Measurements from ENCODE around the gene TFB1M. TPM values are rescaled to one million over a fixed set of nuclear protein-coding genes. Genes with fewer than 3 reads are reported as not detected.

The TFB1M gene
- total and polyA plus RNA-seq, 9 of the 15 experiments (the other 6 are each of a cell fraction or from before 2014, with no cell fraction given), result 34.6 to 145 (median 40.4) TPM

DNA sequence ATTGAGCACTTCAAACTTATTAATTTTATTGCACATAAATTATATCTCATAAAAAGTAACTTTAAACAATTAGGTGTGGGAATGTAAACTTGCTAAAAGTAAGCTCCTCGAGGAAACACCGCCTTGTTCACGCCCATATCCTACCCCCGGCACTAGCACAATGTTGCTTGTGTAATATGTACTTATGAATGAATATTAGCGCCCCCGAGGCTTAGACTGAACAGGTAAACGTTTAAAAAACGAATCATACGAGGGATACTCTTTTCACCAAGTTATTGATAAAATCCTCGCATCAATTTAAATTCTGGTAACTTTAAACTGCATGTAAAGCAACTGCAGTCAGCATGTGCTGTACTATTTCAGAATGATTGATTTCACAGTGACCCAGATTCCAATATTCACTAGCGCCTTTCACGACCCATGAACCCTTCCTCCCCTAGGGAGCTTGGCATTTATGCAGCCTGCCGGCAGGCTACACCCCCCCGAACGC, 637 bp downstream of the TFB1M start:
- no peaks in the 10 kb centered on the region for H4K20me1 ChIP-seq (replicated peaks; ENCODE audit: control insufficient read depth, insufficient read depth, low read length)
- H3K4me3 ChIP-seq, result peak overlapping the region; percentile 88
- in situ Hi-C loops (cut with MboI), result loop anchor here (25.0 kb wide), 1 partner anchor 1874 kb away; no protein-coding TSS in a partner anchor
- H3K36me3 ChIP-seq (ENCODE audit: control insufficient read depth, insufficient read depth, low read length), result peaks cover 42% of the 10 kb centered on the region
- peak overlapping the region; percentile 94 for H3K4me2 ChIP-seq (ENCODE audit: insufficient read depth, low read length)
- ATAC-seq (peak; percentile 58), DNase-seq (ENCODE audit: extremely low read depth in 1 of 4, low spot score in 3 of 4) (peak in 2 of 4 experiments; percentile 17 to 47), FAIRE-seq (no peak)
- intact Hi-C loops (cut with micrococcal nuclease), result loop anchor here (5.0 to 10.0 kb wide), 2 partner anchors 636 to 1371 kb away; no protein-coding TSS in a partner anchor
- WGBS (ENCODE audit: insufficient coverage, low coverage, missing lambda C conversion rate), result under 1% methylated on average over 15 of the region's 15 CpGs
- H3K27me3 ChIP-seq (ENCODE audit: control insufficient read depth in 2 of 2, insufficient read depth in 2 of 2, low read length in 2 of 2), result no peaks in the 10 kb centered on the region
- ChIA-PET POLR2A (interaction anchor here (0.6 to 1.5 kb wide), 2 partner anchors 13 to 404 kb away, joined by 3 to 4 read pairs; no protein-coding TSS in a partner anchor), CTCF (ENCODE audit: low intra/inter-chr PET ratio) (no interaction called here)
- no peaks in the 10 kb centered on the region for H3K9me3 ChIP-seq (replicated peaks; ENCODE audit: control insufficient read depth, insufficient read depth, low read depth, low read length)
- peaks cover 26% of the 10 kb centered on the region for H3K79me2 ChIP-seq (ENCODE audit: control insufficient read depth, insufficient read depth, low read length)
- peaks cover 4 to 7% of the 10 kb centered on the region in 2 experiments; a peak in 3 of 5 replicates for H3K4me1 ChIP-seq (replicated peaks in 1 of 2; ENCODE audit: control insufficient read depth in 2 of 2, insufficient read depth in 2 of 2, low read length in 2 of 2)
- H3K9me1 ChIP-seq (ENCODE audit: control insufficient read depth, insufficient read depth, low read length), result no peaks in the 10 kb centered on the region
- BruUV-seq (replicated peaks), result no TSS peak
- peak overlapping the region; percentile 98 for H2AFZ ChIP-seq (ENCODE audit: low read depth, low read length)
- peak overlapping the region; percentile 88 to 99 for H3K9ac ChIP-seq (ENCODE audit: insufficient read depth in 1 of 2, low read depth in 2 of 2, low read length in 2 of 2)
- peak overlapping the region; percentile 83 for H3K27ac ChIP-seq (ENCODE audit: extremely low read depth, low read depth, low read length)
- TF ChIP-seq PTBP1 (IDR thresholded peaks at IDR 0.05; ENCODE audit: low read depth, low read length), result no peak
- TF ChIP-seq CHD1 (IDR thresholded peaks at IDR 0.05; ENCODE audit: low read length), result peak; percentile 54
- TF ChIP-seq, protein P1, sequence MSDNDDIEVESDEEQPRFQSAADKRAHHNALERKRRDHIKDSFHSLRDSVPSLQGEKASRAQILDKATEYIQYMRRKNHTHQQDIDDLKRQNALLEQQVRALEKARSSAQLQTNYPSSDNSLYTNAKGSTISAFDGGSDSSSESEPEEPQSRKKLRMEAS (CRISPR knock-in tag; IDR thresholded peaks at IDR 0.05), result no peak
- TF ChIP-seq, protein P2, sequence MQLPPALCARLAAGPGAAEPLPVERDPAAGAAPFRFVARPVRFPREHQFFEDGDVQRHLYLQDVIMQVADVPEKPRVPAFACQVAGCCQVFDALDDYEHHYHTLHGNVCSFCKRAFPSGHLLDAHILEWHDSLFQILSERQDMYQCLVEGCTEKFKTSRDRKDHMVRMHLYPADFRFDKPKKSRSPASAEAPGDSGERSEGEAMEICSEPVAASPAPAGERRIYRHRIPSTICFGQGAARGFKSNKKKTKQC (CRISPR knock-in tag; IDR thresholded peaks at IDR 0.05), result no peak
- no peak for TF ChIP-seq ZNF384 (IDR thresholded peaks at IDR 0.05; ENCODE audit: low read depth, low read length)
- TF ChIP-seq CBX2 (IDR thresholded peaks at IDR 0.05; ENCODE audit: insufficient read depth, low read length, poor library complexity, severe bottlenecking), result no peak
- no peak for TF ChIP-seq FOXK1 (CRISPR knock-in tag; IDR thresholded peaks at IDR 0.05; ENCODE audit: borderline replicate concordance)
- TF ChIP-seq FOXA1 (IDR thresholded peaks at IDR 0.05; ENCODE audit: borderline replicate concordance), result 0 out of 2 replicates have a peak, but pooled peaks have one; percentile 5
- TF ChIP-seq ZNF217 (CRISPR knock-in tag; IDR thresholded peaks at IDR 0.05), result no peak
- TF ChIP-seq, protein P3, sequence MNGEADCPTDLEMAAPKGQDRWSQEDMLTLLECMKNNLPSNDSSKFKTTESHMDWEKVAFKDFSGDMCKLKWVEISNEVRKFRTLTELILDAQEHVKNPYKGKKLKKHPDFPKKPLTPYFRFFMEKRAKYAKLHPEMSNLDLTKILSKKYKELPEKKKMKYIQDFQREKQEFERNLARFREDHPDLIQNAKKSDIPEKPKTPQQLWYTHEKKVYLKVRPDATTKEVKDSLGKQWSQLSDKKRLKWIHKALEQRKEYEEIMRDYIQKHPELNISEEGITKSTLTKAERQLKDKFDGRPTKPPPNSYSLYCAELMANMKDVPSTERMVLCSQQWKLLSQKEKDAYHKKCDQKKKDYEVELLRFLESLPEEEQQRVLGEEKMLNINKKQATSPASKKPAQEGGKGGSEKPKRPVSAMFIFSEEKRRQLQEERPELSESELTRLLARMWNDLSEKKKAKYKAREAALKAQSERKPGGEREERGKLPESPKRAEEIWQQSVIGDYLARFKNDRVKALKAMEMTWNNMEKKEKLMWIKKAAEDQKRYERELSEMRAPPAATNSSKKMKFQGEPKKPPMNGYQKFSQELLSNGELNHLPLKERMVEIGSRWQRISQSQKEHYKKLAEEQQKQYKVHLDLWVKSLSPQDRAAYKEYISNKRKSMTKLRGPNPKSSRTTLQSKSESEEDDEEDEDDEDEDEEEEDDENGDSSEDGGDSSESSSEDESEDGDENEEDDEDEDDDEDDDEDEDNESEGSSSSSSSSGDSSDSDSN (IDR thresholded peaks at IDR 0.05; ENCODE audit: borderline replicate concordance in 1 of 2, low read depth in 2 of 2, low read length in 2 of 2), result no peak
- TF ChIP-seq MXI1 (IDR thresholded peaks at IDR 0.05; ENCODE audit: low read depth, low read length), result no peak
- TF ChIP-seq KAT7 (CRISPR knock-in tag; IDR thresholded peaks at IDR 0.05; ENCODE audit: borderline replicate concordance), result peak; percentile 91; the same call in 1 of the 2 replicates
- TF ChIP-seq, protein P4, sequence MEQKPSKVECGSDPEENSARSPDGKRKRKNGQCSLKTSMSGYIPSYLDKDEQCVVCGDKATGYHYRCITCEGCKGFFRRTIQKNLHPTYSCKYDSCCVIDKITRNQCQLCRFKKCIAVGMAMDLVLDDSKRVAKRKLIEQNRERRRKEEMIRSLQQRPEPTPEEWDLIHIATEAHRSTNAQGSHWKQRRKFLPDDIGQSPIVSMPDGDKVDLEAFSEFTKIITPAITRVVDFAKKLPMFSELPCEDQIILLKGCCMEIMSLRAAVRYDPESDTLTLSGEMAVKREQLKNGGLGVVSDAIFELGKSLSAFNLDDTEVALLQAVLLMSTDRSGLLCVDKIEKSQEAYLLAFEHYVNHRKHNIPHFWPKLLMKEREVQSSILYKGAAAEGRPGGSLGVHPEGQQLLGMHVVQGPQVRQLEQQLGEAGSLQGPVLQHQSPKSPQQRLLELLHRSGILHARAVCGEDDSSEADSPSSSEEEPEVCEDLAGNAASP (IDR thresholded peaks at IDR 0.05), result no peak
- TF ChIP-seq ILK (tag; IDR thresholded peaks at IDR 0.05; ENCODE audit: borderline replicate concordance, low read depth), result no peak
- no peak for TF ChIP-seq ZSCAN32 (CRISPR knock-in tag; IDR thresholded peaks at IDR 0.05)
- TF ChIP-seq POLR2H (tag; IDR thresholded peaks at IDR 0.05; ENCODE audit: low read depth), result 0 out of 2 replicates have a peak, but pooled peaks have one; percentile 3
- TF ChIP-seq CHCHD3 (CRISPR knock-in tag; IDR thresholded peaks at IDR 0.05), result no peak
- TF ChIP-seq LARP7 (IDR thresholded peaks at IDR 0.05), result no peak
